Measurements from ENCODE around the gene TRIM39.

DNA sequence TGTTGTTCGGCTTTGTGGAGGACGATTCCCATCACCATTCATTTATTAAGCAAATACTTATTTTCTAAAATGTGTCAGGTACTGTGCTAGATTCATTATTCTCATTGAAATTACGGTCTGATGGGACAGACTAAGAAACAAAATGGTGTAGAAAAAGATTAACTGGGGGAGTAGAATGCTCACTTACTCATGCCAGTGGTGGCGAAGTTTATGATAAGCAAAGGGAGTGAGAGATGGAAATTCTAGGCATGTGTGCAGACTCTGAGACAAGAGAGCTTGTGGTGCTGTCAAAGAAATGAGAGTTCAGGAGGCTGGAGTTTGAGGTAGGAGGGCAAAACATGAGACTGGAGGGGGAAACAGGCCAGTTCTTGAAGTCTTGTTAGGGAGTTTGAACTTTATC lies 19.1 kb downstream of the TRIM39 start:
- TF ChIP-seq, protein P1, sequence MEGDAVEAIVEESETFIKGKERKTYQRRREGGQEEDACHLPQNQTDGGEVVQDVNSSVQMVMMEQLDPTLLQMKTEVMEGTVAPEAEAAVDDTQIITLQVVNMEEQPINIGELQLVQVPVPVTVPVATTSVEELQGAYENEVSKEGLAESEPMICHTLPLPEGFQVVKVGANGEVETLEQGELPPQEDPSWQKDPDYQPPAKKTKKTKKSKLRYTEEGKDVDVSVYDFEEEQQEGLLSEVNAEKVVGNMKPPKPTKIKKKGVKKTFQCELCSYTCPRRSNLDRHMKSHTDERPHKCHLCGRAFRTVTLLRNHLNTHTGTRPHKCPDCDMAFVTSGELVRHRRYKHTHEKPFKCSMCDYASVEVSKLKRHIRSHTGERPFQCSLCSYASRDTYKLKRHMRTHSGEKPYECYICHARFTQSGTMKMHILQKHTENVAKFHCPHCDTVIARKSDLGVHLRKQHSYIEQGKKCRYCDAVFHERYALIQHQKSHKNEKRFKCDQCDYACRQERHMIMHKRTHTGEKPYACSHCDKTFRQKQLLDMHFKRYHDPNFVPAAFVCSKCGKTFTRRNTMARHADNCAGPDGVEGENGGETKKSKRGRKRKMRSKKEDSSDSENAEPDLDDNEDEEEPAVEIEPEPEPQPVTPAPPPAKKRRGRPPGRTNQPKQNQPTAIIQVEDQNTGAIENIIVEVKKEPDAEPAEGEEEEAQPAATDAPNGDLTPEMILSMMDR (IDR thresholded peaks at IDR 0.05) = no peak
- no peak for TF ChIP-seq POLR2A (IDR thresholded peaks at IDR 0.05)

Data from lower leg skin (tissue), 3 donors.